Fibroblast of skin of back (primary cell): ENCODE measurements around the gene CCER1. TPM values are rescaled to one million over a fixed set of nuclear protein-coding genes. Genes with fewer than 3 reads are reported as not detected.
"Not testable (repeated sequence)": the region's sequence is repeated elsewhere in the genome, so short reads cannot be mapped to it uniquely, and the experiment has no call there.

Experiments used
- DNase-seq: peaks from one replicate; pipeline ENCODE4 v3.0.0-alpha.2; 2013
- polyA plus RNA-seq, 2 experiments: library from polyadenylated mRNA; unstranded; fragments of 120-200 nt; gene quantifications; one replicate each; pipeline ENCODE4 v1.2.1, GENCODE V29; 2013; ENCODE audit not compliant: insufficient read length in 2 of 2

The CCER1 gene
- not detected for polyA plus RNA-seq (2013, experiment 1 of 2; ENCODE audit: insufficient read length)
- polyA plus RNA-seq (2013, experiment 2 of 2; ENCODE audit: insufficient read length): not detected

GRCh38 chr12:90954921-90955320 lies at the start of gene CCER1:
TSS of gene CCER1 (minus strand) at chr12:90955176. CDS start at chr12:90954742, 434 bp downstream.
- DNase-seq: no peak

- no peak for DNase-seq
These were observed 48.8 kb upstream of the CCER1 start for GRCh38 chr12:91003737-91004136.

- DNase-seq: no peak
These were observed 46.3 kb upstream of the CCER1 start for GRCh38 chr12:91001306-91001705.

GRCh38 chr12:90999966-91000365 lies 45.0 kb upstream of the CCER1 start:
- DNase-seq: peak; percentile 65

- no peak for DNase-seq
These were observed 44.6 kb upstream of the CCER1 start for GRCh38 chr12:90999527-90999926.

GRCh38 chr12:90995010-90995409 lies 40.0 kb upstream of the CCER1 start:
- no peak for DNase-seq

- DNase-seq: no peak
These were observed 37.0 kb upstream of the CCER1 start for GRCh38 chr12:90991952-90992465.

GRCh38 chr12:90990611-90991010 lies 35.6 kb upstream of the CCER1 start:
- no peak for DNase-seq

GRCh38 chr12:90989686-90990111 lies 34.7 kb upstream of the CCER1 start:
- no peak for DNase-seq

- no peak for DNase-seq
These were observed 32.5 kb upstream of the CCER1 start for GRCh38 chr12:90987520-90987919.

- DNase-seq: peak; percentile 74
These were observed 32.1 kb upstream of the CCER1 start for GRCh38 chr12:90987101-90987500.

GRCh38 chr12:90985331-90985730 lies 30.4 kb upstream of the CCER1 start:
- DNase-seq: not testable (repeated sequence)

GRCh38 chr12:90984114-90984513 lies 29.1 kb upstream of the CCER1 start:
- no peak for DNase-seq

- DNase-seq: no peak
These were observed 27.2 kb upstream of the CCER1 start for GRCh38 chr12:90982170-90982569.

- DNase-seq: peak; percentile 49
These were observed 25.0 kb upstream of the CCER1 start for GRCh38 chr12:90979951-90980350.

GRCh38 chr12:90979019-90979418 lies 24.0 kb upstream of the CCER1 start:
- DNase-seq: no peak

GRCh38 chr12:90978117-90978770 lies 23.3 kb upstream of the CCER1 start:
- DNase-seq: peak; percentile 83

- DNase-seq: no peak
These were observed 22.2 kb upstream of the CCER1 start for GRCh38 chr12:90977224-90977623.

GRCh38 chr12:90974286-90974685 lies 19.3 kb upstream of the CCER1 start:
- peak; percentile 83 for DNase-seq

- peak; percentile 44 for DNase-seq
These were observed 17.2 kb upstream of the CCER1 start for GRCh38 chr12:90972226-90972625.

GRCh38 chr12:90970911-90971310 lies 15.9 kb upstream of the CCER1 start:
- no peak for DNase-seq

- DNase-seq: no peak
These were observed 15.5 kb upstream of the CCER1 start for GRCh38 chr12:90970471-90970870.

GRCh38 chr12:90969851-90970250 lies 14.9 kb upstream of the CCER1 start:
- no peak for DNase-seq

- DNase-seq: peak; percentile 57
These were observed 14.4 kb upstream of the CCER1 start for GRCh38 chr12:90969346-90969745.

GRCh38 chr12:90965204-90965603 lies 10.2 kb upstream of the CCER1 start:
- DNase-seq: no peak
